HL-60/S4 treated with phorbol 12-myristate 13-acetate at 8.2 ng/mL for 4 days and 3 days (cell line): ENCODE data around the gene PDK2.

Experiments used
- in situ Hi-C: fragments of 300-500 bp; cut with MboI; formaldehyde crosslinking; loops from 2 replicates; pipeline ENCODE4 v1.15.0; 2022; ENCODE audit warnings: low sequenced_read_pairs

PDK2 gene

DNA sequence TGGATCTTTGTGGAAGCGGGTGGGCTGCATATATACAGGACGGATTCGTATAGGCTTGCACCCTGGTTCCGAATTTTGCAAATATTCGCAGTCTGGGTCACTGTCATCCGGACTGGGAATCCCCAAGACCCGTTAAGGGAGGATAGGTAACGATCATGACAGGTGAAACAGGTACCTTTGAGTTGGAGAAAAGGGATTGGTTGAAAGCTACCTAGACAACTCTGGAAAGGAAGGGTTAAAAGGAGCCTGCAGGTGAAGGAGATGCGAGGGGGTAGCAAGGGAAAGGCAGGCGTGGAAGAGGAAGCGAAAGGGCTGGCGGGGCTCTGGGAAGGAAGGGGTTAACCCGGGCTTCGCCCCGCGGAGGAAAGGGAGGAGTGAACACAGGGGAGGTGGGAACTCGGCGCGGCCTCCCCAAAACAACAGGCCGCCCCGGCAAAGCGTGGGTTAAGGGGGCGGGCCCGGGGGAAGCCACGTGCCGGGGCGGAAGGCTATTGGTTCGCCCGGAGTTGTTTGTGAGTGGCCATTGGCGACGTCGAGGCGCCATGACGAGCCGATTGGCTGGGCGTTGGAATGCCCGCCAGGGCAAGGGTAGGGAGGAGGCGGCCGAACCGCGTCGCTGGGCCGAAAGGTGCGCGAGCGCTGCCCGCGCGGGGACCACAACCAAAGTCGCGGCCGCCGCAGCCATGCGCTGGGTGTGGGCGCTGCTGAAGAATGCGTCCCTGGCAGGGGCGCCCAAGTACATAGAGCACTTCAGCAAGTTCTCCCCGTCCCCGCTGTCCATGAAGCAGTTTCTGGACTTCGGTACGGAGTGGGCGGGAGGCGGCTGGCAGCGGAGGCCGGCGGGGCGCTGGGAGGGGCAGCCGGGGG is at the start of gene PDK2:
TSS of gene PDK2 (plus strand) at position 599 of the 867 bp plus-strand sequence. CDS start at position 684, 85 bp downstream.
- in situ Hi-C loops, result no loop called here

DNA sequence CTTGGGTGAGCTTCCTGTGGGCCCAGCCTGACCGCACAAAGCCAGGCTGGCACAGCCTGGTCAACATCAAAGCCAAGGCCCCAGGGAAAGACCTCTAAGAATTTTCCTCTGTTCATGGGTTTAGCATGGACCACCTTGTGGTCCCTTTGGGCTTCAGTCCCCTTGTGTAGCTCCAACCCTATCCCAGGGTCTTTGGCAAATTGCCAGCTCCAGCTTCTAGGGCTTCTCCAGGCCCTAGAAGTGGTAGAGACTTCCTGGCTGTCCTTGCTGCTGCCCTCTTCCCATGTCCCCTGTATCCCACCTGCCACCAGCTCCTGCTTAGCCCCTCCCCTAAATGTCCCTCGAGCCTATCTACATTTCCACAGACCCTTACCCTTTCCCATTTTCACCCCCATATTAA is 49.0 kb upstream of the PDK2 start:
- in situ Hi-C loops, result no loop called here

DNA sequence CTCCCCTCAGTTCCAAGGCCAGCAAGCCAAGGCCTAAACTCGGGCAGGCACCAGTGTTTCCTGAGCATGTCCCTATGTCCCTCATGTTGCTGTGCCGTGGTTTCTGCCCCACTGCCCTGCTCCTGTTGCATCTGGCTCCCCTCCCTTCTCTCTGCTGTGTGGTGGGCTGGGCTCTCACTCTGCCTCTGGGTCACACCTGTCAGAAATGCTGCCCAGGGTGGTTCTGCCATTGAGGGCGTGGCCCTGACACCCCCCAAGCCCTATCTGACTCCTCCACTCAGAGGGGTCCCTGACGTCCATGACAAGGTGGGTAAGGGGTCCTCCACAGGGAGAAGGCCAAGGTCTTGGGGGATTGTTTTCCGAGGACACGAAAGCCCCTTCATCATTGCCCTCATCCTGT is 48.5 kb upstream of the PDK2 start:
- in situ Hi-C loops, result no loop called here

DNA sequence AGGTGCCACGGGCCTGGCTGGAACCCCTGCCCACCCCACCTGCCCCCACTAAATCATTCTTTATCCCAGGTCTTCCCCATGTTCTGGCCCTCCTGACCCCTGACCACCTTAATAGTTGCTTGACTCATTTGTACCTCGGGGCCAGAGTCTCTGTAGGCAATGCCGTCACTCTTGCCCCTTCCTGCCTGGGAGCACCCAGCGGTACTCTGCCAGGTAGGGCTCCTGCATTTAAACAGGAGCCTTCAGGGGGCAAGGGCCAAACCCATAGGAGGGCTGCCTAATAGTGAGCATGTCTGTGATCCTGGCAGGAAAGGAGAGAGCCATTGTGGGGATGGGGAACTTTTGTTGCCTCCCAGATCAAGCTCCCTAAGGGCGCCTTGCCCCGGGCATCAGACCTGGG is 48.1 kb upstream of the PDK2 start:
- in situ Hi-C loops, result no loop called here

DNA sequence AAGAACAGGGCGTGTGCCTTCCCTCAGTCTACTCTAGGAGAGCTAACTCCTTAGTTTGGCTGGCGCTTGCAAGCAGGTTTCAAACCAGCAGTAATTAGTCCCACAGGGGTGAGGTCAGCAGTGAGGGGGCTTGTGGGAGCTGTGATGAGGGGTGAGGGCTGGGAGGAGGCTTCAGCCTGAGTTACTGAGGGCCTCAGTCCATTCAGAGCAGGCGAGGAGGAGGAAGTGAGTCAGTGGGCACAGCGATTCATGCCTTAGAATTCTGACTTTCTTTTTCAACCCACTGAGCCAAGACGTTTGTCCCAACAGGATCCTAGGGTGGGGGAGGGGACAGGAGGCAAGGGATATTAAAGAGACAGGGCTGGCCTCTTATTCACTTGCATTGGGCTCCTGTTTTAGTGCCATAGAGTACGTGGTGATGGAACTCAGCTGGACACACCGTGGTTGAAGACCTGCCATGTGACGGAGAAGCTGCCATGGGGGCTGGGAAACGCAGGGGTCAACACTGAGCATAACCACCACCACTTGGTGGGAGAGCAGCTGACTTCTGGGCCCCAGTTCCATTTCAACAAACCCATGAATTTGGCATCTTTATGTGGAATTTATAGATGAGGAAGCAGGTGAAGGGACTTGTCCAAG is 47.5 kb upstream of the PDK2 start:
- in situ Hi-C loops, result no loop called here

DNA sequence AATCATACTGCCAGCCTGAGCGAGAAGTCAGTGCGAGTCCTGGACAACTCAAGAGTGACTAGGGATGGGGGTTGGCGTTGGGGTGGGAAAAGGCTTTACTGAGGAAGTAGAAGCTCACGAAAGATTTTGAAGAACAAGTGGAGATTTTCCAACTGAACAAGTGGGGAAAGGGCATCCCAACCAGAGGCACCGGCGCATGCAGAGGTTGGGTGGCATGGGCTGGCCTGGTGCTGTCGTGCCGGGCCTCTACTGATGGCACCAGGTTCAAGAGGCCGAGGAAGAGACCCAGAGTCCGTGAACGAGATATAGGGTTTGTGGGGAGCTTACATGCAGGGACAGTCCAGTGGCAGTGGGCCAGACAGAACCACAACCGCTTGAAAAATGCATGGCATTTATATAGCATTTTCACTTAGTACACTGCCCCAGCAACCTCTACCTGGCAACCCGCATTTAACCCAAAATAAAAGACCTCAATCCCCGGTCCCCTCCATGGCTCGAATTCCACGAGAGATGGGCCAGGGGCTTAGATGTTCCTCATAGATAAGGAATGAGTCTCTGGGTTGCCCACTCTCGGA is 46.9 kb upstream of the PDK2 start:
- in situ Hi-C loops, result no loop called here

DNA sequence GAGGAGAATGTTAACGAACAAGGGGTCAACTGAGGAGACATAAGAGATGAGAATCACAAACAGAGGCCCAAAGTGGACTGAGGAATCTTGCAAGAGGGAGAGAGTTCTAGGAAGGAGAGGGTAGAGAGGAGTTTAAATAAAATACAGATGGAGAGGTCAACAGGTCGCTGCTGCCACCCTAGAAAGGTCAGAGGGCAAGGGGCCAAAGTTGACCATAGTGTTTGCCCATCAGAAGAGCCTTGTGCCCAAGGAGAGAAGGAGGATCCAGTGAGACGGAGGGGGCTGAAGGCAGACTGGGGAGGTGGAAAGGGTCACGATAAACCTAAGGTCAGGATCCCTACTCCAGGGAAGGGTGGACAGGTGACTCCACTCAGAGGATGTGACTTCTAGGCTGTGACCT is 46.2 kb upstream of the PDK2 start:
- in situ Hi-C loops, result no loop called here

DNA sequence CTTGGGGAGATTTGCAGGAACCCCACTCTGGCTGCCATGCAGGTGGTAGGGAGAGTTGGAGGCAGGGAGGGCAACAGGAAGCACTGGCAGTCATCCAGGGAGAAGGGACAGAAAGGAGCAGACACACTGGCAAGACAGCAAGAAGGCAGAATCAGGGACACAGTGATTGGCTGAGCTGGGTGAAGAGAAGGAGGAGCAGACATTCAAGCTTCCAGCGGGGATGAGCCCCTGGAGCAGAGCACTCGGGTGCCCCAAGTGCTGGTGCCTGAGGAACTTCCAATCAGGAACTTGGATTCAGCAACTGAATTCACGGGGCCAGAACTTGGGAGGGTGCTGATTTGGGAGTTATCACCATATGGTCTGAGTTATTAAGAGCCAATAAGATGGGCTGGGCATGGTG is 45.5 kb upstream of the PDK2 start:
- in situ Hi-C loops, result no loop called here

DNA sequence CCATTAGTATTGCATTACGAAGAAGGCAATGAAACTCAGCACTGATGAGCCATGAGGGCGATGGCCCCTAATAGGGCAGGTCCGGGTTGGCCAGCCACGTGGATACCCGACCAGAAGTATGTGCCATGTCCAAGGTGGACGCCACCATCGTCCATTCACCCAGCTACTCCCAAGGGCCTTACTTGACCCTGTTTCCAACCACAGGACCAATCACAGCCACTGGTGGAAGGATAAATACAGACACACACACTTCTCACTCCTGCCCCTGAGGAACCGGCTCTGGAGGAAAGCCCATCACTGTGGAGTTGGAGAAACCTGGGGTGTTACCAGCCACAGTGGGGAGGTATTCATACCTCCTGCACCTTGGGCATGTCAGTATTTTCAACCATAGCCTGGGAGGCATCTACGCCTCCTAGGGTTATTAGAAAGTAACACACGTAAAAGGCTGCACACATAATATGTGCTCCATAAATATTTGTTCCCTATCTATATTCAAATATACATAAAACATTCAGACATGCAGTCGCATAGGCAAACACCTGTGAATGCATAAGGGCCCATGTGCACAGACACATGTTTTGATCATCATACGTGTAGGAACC is 44.6 kb upstream of the PDK2 start:
- in situ Hi-C loops, result no loop called here

DNA sequence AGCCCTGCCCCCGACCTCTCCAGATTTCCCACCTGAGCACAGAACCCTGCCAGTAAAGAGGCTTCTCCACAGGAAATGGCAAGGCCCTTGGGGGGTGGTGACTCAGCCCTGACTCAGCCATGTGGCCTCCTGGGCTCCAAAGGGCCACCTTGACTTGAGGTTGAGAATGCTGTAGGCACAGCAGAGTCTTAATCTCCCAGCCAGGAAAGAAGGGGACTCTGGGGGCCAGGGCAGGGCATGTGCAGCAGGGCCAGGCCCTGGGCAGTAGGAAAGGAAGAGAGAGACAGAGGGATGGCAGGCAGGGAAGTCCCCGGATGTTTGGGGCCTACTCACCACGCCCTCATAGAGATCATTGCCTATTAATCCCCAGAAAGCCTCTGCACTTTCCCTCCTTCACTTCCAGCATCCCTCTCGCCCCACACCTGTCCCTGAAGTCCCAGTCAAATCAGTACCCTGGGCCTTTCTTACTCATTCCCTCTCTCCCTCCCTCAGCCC is 44.0 kb upstream of the PDK2 start:
- in situ Hi-C loops, result no loop called here

DNA sequence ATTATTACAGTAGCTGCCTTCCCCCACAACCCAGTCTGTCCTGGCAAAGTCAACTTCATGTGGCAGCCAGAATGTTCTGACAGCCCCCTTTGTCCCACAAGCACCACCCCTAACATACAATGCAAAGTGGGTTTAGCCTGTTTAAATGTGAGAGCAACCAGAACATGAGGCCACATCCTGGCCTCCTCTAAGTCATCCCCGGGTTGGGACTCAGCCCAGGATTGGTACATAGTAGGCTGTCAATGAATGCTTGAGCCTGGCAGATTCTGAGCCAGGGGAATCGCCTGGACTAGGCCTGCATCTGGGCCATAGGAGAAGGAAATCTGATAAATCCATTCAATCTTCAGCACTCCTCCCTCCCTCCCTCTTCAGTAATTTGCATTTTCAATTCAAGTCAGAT is 43.5 kb upstream of the PDK2 start:
- in situ Hi-C loops, result no loop called here

DNA sequence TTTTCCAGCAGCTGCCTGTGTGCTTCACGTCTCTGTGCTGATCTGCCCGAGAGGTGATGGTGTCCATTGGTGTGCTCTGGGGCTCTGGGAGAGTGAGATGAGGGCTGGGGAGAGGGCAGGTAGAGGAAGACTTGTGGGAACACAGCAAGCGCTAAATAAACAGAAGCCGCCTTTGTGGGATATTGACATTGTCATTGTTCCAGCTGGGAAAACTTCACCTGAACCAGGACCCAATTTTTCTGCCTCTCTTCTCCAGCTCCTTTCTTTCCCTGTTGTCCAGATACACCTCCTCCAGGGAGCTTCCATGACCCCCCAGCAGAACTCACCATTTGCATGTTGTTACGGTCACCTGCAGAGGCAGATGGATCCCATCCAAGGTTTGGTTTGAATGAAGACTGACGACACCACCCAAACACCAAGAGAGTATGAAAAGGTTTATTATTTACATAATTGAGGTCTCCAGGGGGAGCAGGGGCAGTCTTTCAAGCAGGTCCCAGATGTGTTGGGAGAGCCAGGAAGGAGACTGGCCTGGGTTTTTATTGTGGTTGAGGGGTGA is 42.8 kb upstream of the PDK2 start:
- in situ Hi-C loops, result no loop called here

DNA sequence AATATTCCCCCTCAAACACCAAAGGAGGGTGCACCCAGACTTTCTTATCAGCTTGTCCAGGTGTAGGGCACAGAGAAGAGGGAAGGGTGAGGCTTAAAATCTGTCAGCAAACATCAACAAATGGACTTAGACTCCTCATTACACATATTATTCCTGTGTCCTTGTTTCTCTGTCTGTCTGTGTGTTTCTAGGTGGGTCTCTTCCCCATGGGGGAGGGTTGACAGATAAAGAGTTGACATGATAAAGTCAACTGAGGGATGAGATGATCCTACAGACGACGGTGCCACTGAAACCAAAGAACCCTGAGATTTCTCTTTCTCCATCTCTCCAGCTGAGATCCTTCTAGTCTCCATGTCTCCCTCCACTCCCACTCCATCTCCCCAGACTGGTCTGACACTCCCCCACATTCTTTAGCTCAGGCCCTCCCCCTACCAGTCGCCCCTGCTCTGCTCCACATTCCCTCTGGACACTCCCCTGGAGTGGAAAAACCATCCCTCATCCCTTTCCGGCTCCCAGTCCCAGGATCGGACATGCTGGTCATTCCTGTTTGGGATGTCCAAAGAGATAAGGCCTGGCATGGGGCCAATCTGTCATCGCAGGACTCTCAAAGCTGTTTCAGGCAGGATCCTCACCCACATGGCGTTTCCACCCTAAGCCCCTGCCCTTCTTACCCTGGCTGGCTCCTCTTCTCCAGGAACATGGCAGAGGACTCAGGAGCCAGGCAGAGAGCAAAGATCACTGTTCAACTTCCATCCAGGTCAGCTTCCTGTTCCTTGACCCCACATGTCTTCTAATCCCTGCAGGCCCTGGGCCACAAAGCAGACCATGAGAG is 42.1 kb upstream of the PDK2 start:
- in situ Hi-C loops, result no loop called here

DNA sequence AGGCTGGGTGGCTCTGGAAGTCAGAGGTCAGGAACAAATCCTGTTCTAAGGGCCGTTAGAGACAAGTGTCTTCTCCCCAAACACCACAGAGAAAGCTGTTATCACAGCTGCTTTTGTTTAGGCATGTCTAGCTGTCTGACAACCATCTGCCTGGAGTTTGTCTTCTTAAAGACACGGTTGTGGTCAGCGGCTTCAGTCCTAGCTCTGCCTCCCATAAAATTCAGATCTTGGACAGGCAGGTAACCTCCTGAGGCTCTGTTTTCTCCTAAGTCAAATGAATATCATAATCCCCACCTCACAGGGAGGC is 41.5 kb upstream of the PDK2 start:
- in situ Hi-C loops, result no loop called here

DNA sequence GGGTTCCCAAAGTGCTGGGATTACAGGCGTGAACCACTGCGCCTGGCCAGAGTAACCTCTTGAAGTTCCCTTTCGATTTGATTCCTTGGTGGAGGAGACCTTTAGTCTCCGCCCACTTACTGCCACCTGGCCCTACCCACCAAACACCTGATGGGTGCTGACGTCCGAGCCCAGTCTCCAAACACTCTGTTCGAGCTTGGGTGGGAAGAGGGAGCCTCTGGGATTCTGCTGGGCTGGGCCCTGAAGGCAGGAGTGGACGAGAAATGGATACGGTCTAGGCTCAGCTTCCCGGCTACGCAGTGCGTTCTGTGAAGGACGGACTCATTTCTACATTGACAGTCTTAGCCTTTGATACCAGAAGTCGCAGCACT is 40.1 kb upstream of the PDK2 start:
- in situ Hi-C loops, result no loop called here

DNA sequence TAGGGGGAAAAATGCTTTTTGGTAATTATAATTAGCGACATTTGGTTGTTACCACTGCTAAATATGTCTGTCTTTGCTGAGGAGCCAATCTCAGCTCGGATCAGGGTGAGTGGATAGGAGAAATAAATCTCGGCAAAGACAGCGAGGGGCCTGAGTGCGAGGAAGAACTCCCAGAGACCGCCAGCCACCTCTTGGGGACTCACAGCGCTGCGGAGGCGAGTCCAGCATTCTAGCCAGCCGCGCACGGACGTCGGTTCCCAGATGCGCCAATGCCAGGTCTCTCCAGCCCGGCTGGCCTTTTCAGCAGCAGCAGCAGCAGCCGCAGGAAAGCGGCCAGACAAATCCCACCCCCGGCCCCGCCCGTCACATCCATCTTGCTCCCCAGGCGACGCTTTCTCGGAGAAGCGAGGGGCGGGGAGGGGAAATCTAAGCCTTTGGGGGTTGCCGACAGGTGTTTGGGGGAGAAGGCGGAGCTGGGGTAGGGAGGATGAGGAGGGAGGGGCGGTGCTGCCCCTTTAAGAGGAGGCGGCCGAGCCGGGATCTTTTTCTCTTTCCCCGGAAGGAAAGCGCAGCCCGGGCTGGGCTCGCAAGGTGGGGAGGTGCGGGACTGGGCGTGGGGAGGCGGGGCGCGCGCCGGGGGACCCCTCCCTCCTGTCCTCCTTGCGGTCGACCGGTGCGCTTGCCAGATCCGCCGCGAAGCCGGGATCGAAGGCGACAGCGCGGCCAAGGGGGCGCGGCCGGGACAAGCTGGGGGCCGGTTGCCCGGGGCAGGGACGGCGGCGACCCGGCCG is 39.5 kb upstream of the PDK2 start, which contains the start of gene ITGA3:
TSS of gene ITGA3 (plus strand) at position 685 of the 791 bp plus-strand sequence. CDS start 330 bp downstream, outside the sequence.
- in situ Hi-C loops, result no loop called here

DNA sequence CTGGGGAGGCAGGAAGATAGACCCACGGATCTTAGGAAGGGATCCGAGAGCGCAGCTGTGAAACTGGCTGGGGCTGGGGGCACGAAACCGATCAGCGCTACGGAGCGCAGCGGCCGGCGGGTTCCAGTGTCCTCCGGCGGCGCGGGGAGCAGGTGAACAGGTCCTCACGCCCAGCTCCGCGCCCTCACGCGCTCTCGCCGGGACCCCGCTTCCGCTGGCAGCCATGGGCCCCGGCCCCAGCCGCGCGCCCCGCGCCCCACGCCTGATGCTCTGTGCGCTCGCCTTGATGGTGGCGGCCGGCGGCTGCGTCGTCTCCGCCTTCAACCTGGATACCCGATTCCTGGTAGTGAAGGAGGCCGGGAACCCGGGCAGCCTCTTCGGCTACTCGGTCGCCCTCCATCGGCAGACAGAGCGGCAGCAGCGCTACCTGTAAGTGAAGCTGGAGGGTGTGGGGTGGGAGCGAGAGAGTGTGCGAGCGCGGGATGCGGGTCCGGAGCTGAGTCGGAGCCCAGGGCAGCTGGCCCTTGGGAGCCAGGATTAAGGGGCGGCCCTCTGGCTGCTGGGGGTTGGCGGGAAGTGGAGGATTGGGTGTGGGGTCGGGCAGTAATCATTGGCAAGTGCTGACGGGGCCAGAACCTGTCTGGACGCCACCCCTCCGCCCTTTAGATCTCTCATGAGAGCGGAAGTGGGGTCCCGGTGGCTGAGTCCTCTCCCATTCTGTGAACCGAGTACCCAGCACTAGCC is 38.8 kb upstream of the PDK2 start:
- in situ Hi-C loops, result no loop called here

DNA sequence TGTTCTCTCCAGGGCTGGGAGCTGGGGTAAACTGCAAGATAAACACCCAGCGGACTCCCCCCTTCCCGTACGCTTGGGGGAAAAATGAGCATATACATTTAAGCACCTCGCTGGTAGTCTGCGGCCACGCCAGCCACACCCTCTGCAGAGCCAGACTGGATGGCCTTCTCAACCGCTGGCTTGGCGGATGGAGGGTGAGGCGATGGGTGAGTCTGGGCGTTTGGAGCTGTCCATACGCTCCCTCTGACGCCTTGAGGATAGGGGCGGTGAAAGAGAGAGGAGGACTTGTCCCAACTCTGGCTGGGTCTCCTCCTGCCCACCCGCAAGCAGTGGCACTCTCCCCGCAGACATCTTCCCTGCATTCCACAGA is 38.2 kb upstream of the PDK2 start:
- in situ Hi-C loops, result no loop called here

DNA sequence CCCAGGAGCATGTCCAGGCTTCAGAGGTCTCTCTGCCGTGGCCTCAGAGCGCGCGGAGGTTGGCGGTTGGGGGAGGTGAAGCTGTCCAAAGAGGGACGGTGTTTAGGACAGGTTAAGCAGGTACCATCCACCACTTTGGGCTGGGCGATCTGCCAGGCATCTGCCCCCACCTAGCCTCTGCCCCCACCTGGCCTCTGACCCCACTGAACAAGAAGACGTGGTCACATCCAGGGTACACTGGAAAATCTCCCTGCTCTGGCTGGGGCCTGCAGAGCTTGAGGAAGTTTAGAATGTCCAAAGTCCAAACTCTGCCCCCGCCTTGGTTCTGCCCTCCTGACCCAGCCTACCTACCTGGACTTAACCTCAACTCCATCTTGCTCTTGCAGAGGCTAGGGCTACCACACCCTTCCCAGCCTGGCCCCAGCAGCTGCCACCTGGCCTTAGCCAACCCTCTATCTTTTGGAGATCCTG is 37.6 kb upstream of the PDK2 start:
- in situ Hi-C loops, result no loop called here
